ENCODE measurements around the gene ZNF777.
"Not testable (repeated sequence)": the region's sequence is repeated elsewhere in the genome, so short reads cannot be mapped to it uniquely, and the experiment has no call there.

Gene ZNF777

DNA sequence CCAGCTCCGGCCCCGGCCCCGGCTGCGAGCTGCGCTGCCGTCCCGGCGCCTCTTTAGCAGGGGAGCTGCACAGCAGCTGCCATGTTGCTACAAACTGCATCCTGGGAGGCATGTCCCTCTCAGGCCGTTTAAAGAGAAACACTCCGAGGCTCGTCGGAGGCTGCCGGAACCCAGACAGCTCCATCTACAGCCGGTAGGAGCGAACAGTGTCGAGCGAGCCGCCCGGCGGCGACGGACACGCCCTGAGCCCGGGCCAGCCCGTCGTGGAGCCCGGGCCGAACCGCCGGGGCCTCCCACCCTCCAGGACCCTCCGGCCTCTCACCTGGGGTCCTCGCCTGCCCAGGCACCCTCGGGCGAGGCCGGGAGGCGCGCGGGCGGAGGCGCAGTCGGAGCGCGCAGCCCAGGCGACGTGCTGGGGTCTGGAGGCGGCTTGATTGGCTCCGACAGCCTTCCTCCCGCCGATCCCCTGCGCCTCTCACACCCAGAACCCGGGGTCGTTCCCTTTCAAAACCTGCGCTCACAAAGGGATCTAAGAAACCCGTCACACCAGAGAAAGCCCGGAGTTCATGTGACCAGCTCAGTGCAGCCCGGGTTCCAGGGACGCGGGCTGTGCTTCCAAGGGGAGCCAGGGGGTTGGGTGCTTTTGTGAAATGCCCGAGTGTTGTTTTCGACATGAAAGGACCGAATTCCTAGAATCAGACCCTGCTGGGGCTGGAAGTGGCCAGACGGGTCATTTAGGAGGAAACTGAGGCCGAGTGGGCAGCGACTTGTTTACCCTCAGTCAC, at the start of gene ZNF777:
Gene ZNF777 (minus strand): TSS at position 570 of the 785 bp plus-strand sequence. CDS start 5,040 bp downstream, outside the sequence.
- peak; percentile 93 for DNase-seq

DNA sequence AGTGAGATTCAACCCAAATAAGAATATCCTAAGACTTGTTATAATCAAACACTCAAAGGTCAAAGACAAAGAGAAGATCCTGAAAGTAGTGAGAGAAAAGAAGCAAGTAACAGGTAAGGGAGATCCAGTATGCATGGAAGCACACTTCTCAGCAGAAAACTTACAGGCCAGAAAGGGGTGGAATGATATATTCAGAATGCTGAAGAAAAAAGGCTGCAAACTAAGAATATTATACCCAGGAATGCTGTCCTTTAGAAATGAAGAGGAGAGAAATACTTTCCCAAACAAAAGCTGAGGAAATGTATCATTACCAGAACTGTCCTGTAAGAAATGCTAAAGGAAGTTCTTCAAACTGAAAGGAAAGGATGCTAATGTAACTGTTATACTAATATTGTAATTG, 49.4 kb upstream of the ZNF777 start:
- no peak for DNase-seq

DNA sequence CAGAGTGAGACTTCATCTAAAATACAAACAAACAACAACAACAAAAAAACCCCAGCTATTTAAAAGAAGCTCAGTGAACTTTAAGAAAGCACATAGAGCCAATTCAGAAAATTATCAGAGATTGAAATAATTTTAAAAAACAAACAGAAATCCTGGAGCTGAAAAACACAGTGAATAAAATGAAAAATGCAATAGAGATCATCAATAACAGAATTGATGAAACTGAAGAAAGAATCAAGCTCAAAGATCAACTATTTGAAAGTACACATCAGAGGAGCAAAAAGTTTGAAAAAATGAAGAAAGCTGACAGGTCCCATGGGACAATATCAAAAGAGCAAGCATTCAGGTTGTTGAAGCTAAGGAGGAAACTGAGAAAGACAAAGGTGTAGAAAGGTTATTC, 48.9 kb upstream of the ZNF777 start:
- DNase-seq, result no peak

DNA sequence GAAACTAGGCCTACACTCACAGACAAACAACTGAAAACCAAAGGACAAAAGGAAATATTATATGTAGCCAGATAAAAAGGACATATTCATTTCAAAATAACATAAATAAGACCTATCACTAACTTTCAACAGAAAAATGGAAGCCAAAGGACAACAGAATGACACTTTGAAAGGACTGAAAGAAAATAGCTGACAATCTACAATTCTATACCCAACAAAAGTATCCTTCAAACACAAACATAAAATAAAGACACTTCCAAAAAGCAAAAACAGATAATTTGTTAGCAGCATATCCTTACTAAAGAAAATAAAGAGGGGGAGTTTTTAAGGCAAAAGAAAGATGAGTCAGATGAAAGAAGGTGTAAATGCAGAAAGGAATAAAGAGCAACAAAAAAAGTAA, 44.7 kb upstream of the ZNF777 start:
- DNase-seq, result no peak

DNA sequence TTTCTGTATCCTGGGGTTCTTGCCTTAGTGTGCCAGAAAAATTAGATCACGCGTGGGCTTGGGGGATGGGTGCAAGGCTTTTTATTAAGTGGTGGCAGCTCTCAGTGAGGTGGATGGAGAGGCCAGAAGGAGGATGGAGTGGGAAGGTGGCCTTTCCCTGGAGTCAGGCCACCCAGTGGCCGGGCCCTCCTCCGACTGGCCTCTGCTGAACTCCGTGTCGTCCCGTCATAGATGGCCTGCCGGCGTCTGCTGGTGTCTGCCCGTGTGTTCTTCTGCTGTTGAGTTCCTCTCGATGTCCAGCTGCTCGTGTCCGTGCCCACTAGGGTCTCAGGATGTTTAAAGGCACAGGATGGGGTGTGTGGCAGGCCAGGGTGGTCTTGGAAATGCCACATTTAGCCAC, 40.8 kb upstream of the ZNF777 start:
- DNase-seq, result no peak

DNA sequence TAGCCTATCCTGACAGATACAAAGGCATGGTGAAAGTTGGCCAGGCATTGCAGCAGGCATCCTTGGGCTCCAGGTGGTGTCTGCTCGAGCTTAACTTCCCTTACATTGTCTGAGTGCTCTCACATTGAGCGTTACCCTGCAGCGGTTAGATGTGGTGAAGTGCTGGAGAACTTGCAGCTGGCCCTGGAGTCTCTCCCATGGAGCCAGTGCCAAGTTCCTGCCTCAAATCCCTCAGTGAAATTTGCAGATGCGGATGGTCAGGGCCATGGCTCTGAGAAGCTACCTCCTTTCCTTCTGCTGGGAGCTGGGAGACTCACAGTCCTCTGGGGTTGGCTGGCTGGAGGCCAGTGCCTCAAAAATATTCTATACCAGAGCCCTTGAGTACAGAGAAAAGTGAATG, 40.0 kb upstream of the ZNF777 start:
- DNase-seq, result no peak

DNA sequence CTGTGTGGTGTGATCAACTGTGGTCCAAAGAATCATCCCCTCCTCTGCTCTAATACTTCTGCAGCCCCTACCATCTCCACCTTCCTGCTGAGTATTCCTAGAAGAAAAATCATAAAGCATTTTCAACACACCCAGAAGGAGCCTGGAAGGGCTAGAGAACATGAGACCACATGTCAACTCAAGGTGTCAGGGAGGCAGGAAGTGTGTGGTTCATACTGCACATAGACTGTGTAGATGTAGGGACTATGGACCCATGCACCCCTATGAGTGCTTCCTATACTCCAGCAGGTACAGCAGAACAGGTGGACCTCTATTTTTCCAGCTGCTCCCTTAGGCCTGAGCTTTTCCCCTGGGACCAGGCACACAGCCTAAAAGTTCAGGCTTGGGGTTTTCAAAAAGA, 39.3 kb upstream of the ZNF777 start:
- no peak for DNase-seq

DNA sequence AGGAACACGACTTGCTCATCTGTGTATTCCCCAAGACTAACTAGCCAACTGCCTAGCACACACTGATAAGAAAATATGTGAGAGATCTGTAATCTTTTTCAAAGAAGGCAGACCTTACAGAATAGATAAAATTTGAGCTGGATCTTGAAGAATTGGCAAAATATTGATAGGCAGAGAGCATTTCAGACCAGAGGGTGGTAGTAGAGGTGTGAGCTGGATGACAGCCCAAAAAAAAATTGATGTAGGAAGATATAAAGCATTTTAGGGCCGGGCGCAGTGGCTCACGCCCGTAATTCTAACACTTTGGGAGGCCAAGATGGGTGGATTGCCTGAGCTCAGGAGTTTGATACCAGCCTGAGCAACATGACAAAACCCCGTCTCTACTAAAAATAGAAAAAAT, 37.9 kb upstream of the ZNF777 start:
- DNase-seq, result no peak

DNA sequence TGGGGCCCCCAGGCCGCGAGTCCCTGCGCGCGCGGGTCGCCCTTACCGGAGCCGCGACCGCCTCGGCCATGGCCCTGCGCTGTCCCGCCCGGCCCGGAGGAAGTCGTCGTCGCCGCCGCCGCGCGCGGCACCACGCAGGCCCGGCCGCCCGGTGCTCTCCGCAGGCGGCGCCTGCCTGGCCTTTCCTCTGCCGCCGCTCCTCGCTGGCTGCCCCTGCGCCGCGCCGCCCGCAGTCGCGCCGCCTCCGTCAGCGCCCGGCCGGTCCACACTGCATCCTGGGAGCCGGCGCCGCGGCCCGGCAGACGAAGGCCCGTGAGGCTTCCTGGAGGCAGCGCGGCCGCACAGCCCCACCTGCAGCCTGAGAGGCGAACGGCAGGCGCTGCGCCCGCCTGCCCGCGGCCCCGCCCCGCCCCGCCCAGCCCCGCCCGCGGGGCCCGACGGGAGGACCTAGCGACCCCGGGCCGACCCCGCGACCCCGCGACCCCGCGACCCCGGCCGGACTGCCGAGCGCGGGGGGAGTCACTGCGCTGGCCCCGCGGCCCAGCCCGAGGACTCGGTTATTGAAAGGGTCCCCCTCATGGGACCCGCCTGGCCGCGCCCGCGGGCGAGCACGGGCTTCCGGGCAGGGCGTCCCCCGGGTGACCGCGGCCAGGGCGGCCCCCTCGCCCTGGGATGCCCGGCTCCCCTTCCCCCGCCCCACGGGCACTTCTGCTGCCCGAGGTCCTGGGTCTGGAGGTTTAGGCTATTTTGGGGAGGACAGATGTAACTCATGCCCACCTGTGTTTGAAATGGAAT, 36.8 kb upstream of the ZNF777 start, which contains the start of gene ZNF746:
Gene ZNF746 (minus strand): TSS at position 343 of the 795 bp plus-strand sequence. CDS start 273 bp downstream, at position 70.
- DNase-seq, result peak; percentile 90

DNA sequence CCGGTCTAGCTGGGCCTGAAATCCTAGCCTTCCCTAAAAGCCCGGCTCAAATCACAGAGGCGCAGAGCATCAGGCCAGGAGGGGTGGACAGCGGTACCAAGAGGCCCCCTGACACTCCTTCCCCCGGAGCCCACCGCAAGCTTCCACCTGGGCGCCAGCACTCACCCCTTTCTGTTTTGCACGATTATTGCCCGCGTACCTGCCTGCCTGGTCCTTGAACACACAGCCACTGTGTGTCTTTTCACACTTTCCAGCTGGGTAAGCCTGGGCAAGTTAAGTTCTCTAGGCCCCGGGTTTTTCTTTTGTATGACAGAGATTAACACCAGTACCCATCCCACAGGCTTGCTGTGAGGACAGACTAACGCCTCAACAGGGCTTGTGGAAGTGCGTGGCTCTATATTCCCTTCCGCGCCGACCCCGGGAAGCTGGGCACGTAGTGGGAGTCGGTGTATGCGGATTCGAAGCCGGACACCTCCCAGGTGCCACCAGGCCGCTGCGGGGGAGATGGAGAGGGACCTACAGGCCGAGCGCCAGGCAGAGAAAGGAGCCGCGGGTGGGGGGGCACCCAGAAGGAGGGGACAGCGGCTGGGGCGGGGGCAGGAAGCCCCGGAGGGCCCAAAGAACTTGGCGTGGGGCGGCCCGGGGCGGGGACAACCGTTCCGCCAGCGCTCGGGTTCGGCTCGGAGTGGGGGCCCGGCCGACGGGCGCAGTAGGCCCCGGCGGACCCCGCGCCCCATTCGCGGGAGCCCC, 36.0 kb upstream of the ZNF777 start:
- DNase-seq, result peak; percentile 72

DNA sequence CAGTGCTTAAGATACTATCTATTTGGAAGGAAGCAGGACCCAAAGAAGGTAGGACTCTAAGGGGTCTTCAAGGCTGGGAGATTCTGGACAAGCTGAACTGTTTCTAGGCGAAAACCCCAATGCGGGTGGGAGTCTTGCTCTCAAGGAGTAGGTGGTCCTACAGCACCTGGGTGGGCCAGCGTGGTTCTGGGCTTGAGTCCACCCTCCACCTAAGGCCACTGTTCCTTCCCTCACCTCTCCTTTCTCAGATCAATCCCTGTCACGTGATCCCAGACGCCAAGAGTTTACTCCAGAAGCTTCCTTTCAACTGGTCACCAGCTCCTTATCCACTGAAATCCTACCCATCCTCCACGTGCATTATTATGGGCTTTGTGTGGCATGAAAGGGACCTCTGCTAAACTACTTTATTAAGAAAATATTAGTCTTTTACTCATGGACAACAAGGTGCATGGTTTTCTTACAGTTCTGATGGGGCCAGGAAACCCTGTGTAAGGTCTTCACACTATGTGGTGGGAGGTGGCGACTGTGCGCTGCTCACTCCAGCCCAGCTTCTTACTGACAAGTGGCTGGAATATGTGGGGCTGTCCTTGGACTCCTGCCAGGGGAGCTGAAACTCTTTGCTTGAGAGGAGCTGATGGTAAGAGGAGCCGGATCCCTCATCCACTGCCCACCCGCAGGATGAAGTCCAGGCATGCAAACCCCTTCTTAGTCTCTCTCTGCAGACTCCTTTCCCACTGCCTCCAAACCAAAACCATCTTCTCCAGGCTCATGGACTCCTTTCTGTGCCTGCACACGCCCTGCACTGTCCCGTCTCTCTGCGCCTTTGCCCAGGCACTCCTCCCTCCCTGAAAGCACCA, 35.2 kb upstream of the ZNF777 start:
- peak; percentile 78 for DNase-seq

DNA sequence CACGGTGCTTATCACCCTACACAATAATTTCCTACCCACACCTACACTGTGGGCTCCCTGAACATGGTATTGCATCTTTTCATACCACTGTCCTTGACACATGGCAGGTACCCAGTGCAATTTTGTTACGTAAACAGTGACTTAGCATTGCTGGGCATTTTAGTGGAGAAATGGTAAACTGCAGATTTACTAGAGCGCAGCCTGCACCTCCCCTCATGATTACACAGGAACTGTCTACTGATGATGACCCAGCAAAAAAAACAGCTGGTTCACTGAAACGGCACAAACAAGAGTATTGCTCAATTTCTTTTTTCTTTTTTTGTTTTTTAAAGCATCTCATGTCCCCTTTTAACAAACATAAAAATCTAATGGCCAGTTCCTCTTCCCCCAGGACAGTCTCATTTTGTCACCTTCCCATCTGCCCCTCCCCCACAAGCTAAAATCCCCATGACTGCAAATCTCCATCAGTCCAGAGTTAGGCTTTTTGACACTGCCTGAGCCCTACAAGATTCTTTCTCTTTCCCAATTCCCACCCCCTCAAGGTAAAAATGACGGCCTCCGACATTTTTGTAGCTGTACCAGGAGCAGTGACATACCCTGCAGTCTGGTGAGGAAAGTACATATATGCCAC, 34.0 kb upstream of the ZNF777 start:
- DNase-seq, result no peak

DNA sequence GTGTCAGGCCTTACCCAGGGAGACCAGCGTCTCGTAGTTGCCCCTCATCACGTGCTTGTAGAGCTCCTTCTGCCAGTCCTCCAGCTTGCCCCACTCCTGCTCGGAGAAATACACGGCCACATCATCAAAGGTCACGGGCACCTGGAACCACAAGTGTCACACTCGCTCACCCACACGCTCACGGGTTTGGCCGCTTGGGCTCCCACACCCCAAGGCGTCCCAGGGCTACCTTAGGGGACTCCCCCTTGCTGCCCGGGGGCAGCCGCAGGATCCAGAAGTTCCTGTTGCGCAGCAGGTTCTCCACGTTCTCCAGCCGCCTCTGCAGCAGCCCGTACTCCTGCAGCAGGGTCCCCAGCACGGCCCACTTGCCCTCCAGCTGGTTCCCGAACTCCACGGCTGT, 33.1 kb upstream of the ZNF777 start:
- DNase-seq, result not testable (repeated sequence)

DNA sequence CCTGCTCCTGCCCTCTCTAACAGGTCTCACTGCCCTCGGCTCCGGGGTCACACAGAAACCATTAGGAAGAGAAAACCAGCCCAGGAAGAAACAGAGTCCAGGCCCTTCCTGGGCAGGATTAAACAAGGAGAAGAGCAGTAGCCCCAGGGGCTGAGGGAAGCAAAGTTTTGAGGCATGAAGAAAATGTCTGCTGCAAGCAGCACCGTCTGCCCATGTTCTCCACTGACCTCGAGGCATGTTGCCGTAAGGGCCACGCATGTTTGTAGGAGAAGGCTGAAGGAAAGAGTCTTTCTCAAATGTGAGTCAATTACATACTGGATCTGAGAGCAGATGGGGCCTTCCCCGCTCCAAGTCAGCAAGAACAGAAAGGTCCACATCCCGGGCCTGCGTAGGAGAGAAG, 32.5 kb upstream of the ZNF777 start:
- DNase-seq, result no peak

DNA sequence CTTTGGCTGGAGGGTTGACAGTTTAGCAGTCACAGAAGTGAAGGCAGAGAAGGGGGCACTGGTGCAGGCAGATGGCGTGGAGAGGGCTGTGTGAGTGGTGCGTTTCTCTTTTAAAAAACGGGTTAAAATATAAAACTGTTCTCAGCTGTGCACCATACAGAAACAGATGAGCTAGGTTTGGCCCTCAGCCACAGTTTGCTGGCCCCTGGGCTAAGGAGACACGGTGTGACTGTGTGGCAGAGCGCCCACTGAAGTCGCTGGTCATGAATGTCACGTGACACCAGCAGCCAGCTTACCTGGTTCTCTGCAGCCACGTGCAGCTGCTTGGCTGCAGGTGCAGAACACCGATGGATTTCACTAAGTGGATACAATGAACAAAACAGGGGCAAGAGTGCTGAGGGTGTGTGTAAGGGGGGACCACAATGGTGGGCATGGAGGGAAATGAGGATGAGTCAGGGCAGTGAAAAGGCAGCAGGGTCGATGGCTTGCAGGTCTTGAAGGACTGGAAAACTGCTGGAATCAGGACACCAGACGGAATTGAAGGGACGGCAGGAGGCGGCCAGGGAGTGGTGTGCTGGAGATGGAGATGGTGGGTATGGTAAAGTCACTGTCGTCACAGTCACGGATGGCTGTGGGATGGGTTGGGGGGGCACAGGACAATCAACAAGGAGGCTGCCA, 29.4 kb upstream of the ZNF777 start:
- DNase-seq, result no peak

DNA sequence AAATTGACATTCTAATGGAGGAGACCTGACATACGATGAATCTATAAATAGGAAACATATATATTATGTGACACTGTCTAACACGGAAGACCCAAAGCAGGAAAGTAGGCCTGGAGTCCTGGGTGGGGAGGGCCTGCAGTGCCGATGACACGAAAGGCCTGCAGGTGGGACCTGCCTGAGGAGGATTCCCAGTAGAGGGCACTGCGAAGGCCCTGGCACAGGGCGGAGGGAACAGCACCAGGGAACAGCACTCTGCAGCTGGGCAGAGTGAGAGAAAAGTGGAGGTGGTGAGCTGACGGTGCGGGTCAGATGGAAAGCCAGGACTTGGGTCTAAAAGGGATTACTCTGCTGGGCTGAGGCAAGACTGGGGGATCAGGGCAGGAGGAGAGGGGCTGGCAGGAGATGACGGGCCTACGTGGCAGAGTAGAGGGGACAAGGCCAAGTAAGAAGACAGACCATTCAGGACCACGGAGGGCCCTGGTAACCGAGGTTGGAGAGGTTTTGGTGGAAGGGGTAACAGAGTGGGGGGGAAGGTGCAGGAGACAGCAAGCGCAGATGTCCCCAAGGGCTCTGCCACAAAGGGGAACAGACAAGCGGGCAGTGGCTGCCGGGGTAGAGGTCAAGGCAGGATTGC, 28.6 kb upstream of the ZNF777 start:
- no peak for DNase-seq

DNA sequence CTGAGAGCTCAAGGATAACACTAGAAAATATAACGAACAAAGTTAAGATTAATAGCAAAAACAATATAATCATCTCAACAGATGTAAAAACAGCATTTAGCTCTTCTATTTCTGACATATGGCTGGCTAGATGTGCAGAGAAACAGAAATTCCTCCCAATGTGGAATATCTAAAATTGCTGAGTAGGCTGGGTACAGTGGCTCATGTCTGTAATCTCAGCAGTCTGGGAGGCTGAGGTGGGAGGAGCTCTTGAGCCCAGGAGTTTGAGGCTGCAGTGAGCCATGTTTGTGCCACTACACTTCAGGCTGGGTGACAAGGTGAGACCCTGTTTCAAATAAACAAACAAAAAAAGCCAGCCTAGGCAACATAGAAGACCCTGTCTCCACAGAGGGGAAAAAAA, 18.7 kb upstream of the ZNF777 start:
- no peak for DNase-seq

DNA sequence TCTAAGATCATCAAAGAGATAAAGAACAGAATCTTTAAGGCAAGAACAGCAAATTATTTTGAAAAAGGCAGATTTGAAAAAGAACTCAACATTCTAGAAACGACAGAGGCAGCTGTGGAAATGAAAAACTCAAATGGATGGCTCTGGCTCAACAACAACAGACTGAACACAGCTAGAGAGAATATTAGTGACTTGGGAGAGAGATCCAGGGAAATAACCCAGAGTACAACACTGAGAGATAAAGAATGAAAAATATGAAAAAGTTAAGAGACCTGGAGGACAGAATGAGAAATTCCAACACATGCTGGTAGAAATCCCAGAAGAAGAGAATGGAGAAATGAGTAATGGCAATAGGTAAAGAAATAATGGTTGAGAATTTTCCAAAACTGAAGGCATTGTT, 17.9 kb upstream of the ZNF777 start:
- DNase-seq, result no peak

DNA sequence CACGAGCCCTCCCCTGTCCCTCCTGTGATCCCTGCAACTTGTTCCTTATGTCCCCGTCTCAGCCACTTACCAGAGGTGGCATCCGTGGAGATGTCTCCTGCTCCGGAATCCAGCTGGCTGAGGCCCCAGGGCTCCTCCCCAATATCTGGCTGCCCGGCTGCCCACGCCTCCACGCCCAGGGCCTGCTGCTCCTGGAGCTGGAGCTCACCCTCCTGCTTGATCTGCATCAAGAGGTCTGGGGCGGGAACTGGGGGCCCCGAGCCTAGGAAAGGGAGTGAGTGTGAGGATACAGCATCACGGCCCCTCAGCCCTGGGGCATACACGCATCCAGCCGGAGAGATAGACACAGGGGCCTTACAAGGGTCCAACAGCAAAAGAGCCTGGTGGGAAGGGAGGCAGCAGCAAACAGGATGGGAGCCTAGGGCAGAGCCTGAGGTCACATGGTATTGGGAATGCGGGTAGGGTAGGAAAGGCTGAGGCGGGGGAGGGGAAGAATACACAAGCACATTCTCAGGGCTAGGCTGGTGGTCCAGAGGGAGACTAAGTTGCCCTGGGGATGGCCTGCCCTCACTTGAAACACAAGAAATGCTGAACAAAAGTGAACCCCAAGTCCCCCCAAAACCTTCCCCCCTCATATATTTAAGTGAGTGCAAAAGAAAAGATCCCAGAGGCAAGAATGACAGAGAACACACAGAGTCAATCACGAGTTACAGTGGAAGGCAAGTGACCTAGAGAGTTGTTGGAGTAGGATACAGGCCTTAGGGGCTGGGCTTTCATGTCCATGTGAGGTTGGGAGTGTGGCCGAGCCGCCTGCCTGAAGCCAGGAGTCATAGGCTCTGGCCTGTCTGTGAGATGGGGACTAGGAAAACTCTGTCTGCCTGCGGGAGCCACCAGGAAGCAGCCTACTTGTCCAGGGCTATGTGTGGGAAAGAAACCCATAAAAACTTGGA, 16.9 kb upstream of the ZNF777 start:
- no peak for DNase-seq

DNA sequence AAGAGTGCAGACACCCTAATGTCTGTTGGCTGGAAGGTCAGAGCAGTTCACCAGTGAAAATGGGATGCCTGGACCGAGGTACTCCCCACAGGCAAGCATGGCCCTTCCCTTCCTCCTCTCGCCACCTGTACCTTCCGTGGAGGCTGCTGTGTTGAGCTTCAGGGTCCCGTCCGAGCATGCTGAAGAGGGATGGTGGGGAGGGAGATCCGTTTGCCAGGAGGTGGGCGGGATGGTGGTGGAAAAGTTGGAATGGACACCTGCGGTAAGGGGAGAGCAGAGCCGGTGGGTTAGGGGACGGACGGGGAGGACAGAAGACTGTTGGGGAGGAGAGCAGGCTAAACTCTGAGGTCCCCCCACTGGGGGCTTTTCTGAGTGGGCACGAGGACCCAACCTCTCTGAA, 15.9 kb upstream of the ZNF777 start:
- DNase-seq, result no peak
